Stimulated activated CD8-positive, alpha-beta memory T cell treated with anti-CD3 and anti-CD28 coated beads, Interleukin-12 subunit alpha, Interleukin-12 subunit beta, amount 100 ng/mL, for 1 hour (primary cell): ENCODE measurements around the gene SCD5.

Experiments used
- DNase-seq: peaks from one replicate; pipeline ENCODE4 v3.0.0-alpha.2; 2020; ENCODE audit warnings: low read depth

Gene SCD5

GRCh38 chr4:82797040-82797404, 1.6 kb downstream of the SCD5 start:
- no peak for DNase-seq

GRCh38 chr4:82792912-82793649, 5.5 kb downstream of the SCD5 start:
- no peak for DNase-seq

- no peak for DNase-seq
Measured at GRCh38 chr4:82791179-82791578, 7.4 kb downstream of the SCD5 start.

GRCh38 chr4:82790060-82790660, 8.4 kb downstream of the SCD5 start:
- no peak for DNase-seq

- DNase-seq, result no peak
Measured at GRCh38 chr4:82789025-82789776, 9.4 kb downstream of the SCD5 start.

GRCh38 chr4:82787342-82787741, 11.3 kb downstream of the SCD5 start:
- no peak for DNase-seq

- DNase-seq, result no peak
Measured at GRCh38 chr4:82786828-82787227, 11.8 kb downstream of the SCD5 start.

GRCh38 chr4:82785611-82786400, 12.8 kb downstream of the SCD5 start:
- DNase-seq, result no peak

- DNase-seq, result no peak
Measured at GRCh38 chr4:82784681-82785610, 13.7 kb downstream of the SCD5 start.

GRCh38 chr4:82782626-82783345, 15.8 kb downstream of the SCD5 start:
- no peak for DNase-seq

- DNase-seq, result no peak
Measured at GRCh38 chr4:82780752-82781231, 17.8 kb downstream of the SCD5 start.

- DNase-seq, result no peak
Measured at GRCh38 chr4:82780170-82780751, 18.3 kb downstream of the SCD5 start.

GRCh38 chr4:82779032-82779431, 19.6 kb downstream of the SCD5 start:
- DNase-seq, result no peak

- no peak for DNase-seq
Measured at GRCh38 chr4:82777857-82778525, 20.6 kb downstream of the SCD5 start.

- DNase-seq, result no peak
Measured at GRCh38 chr4:82776925-82777542, 21.6 kb downstream of the SCD5 start.

- DNase-seq, result no peak
Measured at GRCh38 chr4:82775243-82775642, 23.4 kb downstream of the SCD5 start.

- no peak for DNase-seq
Measured at GRCh38 chr4:82774711-82775171, 23.9 kb downstream of the SCD5 start.

- no peak for DNase-seq
Measured at GRCh38 chr4:82773057-82773456, 25.5 kb downstream of the SCD5 start.

GRCh38 chr4:82770607-82771006, 28.0 kb downstream of the SCD5 start:
- no peak for DNase-seq
